AG04450 (cell line): ENCODE results near the gene GRIFIN. TPM values are rescaled to one million over a fixed set of nuclear protein-coding genes. Genes with fewer than 3 reads are reported as not detected.

ENCODE experiments used
- CTCF ChIA-PET: fragments of 300-600, 350-600 bp; formaldehyde crosslinking; extraction: SDS; loops from one replicate; lab custom pipeline; 2022; ENCODE audit warnings: antibody characterized with exemption, inconsistent platforms; lab: Charles Lee
- POLR2A ChIA-PET: fragments of 350-600 bp; formaldehyde crosslinking; extraction: SDS; loops from one replicate; lab custom pipeline; 2021; ENCODE audit warnings: antibody characterized with exemption, inconsistent platforms; lab: Yijun Ruan, JAX
- DNase-seq: peaks from one replicate; pipeline ENCODE4 v3.0.0-alpha.2; 2011; ENCODE audit warnings: low read depth, low spot score
- H3K27ac ChIP-seq: one replicate; pipeline ENCODE4 v1.5.1; 2012; ENCODE audit warnings: low read depth, low read length, control low read depth
- H3K27me3 ChIP-seq: one replicate; pipeline ENCODE4 v1.6.0; 2012; ENCODE audit warnings: low read length; ENCODE audit not compliant: control insufficient read depth, insufficient read depth
- H3K4me3 ChIP-seq: 2 replicates; pipeline ENCODE4 v1.5.1; 2011; ENCODE audit warnings: mild to moderate bottlenecking, low read depth, low read length, control low read depth
- H3K9me3 ChIP-seq: 2 replicates; pipeline ENCODE4 v1.5.1; 2012; ENCODE audit warnings: low read length; ENCODE audit not compliant: control insufficient read depth, insufficient read depth
- CTCF ChIP-seq: IDR thresholded peaks from 2 replicates; pipeline ENCODE4 v1.5.1; 2011; ENCODE audit warnings: low read depth, low read length, control low read depth, inconsistent platforms
- polyA plus RNA-seq: library from polyadenylated mRNA; depleted of rRNA; stranded (reverse); fragments of >200 nt; gene quantifications from 2 replicates; pipeline ENCODE4 v1.2.3, GENCODE V29; 2011

GRIFIN gene
- polyA plus RNA-seq, 1 experiment = not detected

GRCh38 chr7:2503056-2503941, 27.1 kb upstream of the GRIFIN start:
- H3K4me3 ChIP-seq = no peak overlapping the region
- no peak for TF ChIP-seq CTCF
- POLR2A ChIA-PET = no interaction called here
- H3K27me3 ChIP-seq = no peaks in the 10 kb centered on the region
- H3K27ac ChIP-seq = no peak overlapping the region
- no peaks in the 10 kb centered on the region; the same call in 1 of the 2 replicates for H3K9me3 ChIP-seq
- DNase-seq = no peak
- CTCF ChIA-PET = interaction anchor here (0.6 kb wide), 1 partner anchor 35 kb away, joined by 3 read pairs; no protein-coding TSS in a partner anchor

- H3K4me3 ChIP-seq = no peak overlapping the region
- ChIA-PET CTCF (no interaction called here), POLR2A (no interaction called here)
- no peaks in the 10 kb centered on the region; the same call in 1 of the 2 replicates for H3K9me3 ChIP-seq
- TF ChIP-seq CTCF = no peak
- no peak for DNase-seq
- H3K27ac ChIP-seq = no peak overlapping the region
- H3K27me3 ChIP-seq = peaks cover 6% of the 10 kb centered on the region
These were observed 26.4 kb upstream of the GRIFIN start for GRCh38 chr7:2502647-2502966.

GRCh38 chr7:2501947-2502646, 25.9 kb upstream of the GRIFIN start:
- Histone ChIP-seq H3K27me3 (peaks cover 10% of the 10 kb centered on the region), H3K27ac (no peak overlapping the region), H3K4me3 (no peak overlapping the region), H3K9me3 (no peaks in the 10 kb centered on the region; the same call in 1 of the 2 replicates)
- no peak for DNase-seq
- ChIA-PET CTCF (interaction anchor here (0.5 kb wide), 1 partner anchor 838 kb away, joined by 6 read pairs; no protein-coding TSS in a partner anchor), POLR2A (no interaction called here)
- TF ChIP-seq CTCF = no peak

- TF ChIP-seq CTCF = no peak
- no peak overlapping the region for H3K4me3 ChIP-seq
- ChIA-PET POLR2A (interaction anchor here (0.6 to 0.9 kb wide), 3 partner anchors 16 to 101 kb away, joined by 3 to 12 read pairs (median 4); no protein-coding TSS in a partner anchor), CTCF (no interaction called here)
- peaks cover 13% of the 10 kb centered on the region for H3K27me3 ChIP-seq
- H3K9me3 ChIP-seq = peaks cover 3% of the 10 kb centered on the region; the same call in 1 of the 2 replicates
- no peak overlapping the region for H3K27ac ChIP-seq
- DNase-seq = no peak
These were observed 24.5 kb upstream of the GRIFIN start for GRCh38 chr7:2500701-2501100.
